HUDEP-2 (cell line): ENCODE results near the gene APP.

ENCODE experiments used
- DNase-seq, 76 experiments: peaks; one replicate each; lab custom pipeline; 2025; ENCODE audit not compliant: unreplicated experiment in 76 of 76; lab: John Stamatoyannopoulos, UW

The APP gene

DNA sequence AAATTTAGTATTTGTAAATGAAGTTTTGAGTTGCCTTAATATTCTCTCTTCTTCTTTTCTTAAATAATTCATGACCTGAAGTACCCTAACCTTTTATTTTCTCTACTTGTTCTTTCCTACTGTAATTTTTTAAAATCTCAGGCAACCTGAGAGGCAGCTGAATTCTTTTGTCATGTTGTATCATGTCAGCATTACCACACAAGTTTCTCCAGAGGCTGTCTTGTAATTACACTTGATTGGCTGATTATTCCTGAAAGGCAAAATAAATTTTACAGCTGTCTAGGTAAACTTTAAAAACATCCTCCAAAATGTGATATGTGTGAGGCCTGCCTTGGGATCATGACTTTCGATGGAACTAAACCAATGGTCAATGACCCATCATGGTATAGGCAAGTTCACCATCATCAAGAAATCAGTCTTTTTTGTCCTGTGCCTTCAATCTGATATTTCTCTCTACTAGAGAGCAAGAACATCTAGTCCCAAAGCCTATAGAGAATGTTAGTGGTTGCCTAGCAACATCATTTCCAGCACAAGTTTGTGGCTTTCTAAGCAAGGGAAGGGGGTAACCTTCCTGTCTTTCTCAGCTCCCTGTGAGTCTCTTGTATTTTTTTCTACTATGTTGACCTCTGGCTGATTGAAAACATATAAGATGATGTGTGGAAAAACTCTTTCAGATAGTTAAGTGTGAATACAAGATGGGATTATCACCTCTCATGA is 320.3 kb downstream of the APP start:
- no peak for DNase-seq

DNA sequence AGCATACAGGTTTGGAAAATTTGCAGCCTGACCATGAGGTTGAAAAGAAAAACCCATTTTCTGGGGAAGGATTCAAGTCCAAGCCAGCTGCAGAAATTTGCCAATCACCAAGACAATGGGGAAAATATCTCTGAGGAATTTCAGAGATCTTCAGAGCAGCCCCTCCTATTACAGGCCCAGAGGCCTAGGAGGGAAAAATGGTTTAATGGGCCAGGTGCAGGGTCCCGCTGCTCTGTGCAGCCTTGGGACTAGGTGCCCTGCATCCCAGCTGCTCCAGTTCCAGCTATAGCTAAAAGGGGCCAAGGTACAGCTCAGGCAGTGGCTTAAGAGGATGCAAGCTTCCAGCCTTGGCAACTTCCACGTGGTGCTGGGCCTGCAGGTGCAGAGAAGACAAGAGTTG is 322.3 kb downstream of the APP start:
- no peak for DNase-seq

DNA sequence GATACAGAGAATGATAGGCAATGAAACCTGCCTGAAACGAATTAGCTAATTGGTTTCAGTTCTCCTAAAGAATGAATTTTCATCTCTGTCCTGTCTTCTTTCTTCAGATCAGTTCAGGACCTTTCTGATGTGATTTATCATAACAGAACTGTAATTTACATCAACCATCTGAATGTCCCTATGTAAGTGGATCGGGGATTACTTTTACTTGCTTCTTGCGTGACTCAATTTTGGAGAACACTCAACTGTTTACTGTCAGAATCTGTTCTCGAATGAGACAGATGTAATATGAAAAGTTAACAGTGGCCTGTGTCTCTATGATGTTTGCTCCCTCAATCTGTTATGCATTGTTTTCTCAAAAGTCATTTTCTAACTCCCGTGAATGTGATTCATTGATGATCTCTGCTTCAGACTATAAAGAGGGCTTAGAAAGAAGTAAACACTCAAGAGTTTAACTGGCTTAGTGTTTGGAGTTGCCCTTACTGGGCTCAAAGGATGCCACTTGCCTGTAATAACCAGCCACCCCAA is 324.8 kb downstream of the APP start:
- DNase-seq: no peak

DNA sequence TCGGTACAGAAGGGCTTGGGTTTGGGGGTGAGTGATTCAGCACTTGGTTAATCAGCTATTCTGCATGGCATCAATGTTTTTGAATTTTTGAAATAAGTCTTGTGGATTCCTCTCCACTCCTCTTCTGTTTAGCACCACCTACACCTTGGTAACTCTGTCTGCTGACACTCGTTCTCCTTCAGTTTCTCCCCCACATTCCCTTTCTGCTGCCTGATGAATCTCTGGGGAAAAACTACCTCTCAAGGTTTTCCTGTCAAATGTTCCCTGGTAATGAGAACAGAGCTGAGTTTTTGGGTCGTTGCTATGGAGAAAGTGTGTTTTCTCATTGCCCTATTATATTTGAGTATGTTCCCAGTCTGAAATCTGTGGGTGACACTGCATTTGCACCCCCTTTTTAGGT is 327.6 kb downstream of the APP start:
- DNase-seq: no peak

DNA sequence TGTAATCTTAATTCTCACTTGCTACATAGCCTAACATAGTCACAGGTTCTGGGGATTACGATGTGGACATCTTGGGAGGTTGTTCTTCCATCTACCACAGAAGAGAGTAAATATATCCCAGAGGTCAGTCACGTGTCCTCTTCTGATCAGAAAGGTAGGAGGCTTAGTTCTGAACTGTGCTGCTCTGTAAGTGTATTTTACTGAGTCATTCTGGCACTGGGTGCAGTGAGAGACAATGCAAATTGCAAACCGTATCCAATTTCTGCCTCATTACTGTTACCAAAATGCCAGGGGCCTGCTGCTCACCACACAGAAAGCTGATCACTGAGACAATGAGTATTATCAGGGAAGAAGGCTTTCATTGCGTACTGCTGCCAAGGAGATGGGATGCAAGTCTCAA is 331.8 kb downstream of the APP start:
- DNase-seq: no peak

DNA sequence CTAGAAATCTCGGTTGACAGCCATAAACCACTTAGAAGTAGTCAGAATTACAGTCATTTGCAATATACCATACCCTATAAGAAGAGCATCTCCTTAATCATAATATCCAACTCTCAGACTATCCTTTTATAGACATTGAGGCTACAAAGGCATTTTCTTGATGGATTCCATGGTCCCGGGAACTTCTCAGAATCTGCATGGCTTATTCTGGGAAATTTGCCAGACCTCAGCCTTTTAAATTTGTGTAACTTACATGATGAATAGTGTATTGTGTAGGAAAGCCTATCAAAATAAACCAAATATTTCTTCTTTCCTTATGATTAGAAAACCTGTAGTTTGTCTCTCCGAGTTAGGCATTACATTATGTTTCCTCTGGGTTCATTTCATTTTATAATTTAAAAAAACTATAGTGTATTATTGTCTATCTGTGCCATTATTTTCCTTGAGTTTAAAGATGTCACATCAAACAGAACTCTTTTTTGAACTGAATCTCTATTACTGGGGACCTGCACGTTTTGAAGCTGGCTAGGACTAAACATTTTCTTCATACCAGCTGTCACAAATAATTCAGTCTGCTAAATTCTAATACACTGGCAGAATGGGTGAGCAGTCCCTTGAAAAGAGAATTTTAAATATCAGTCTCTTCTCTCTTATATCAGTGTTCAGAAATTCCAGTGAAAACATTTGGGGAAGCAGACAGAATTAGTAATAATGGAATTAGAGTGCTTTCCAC is 332.9 kb downstream of the APP start:
- no peak for DNase-seq

DNA sequence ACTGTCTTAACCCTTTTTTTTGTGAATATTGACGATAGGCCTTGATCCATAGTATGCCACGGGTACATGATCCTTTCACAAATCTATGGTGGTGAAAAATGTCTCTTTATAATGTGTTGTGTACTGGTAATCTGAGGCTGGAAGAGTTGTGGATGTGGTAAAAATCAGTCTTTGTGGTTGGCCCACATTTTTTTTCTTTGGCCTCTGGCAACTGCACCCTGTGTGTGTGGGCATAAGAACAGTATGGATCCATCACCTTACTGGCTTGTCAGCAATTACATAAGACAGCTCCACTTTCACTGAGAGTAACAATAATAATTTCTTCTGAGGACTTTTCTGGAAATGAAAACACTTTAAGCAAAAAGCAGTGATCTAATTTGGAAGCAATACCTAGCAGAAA is 334.2 kb downstream of the APP start:
- no peak for DNase-seq

DNA sequence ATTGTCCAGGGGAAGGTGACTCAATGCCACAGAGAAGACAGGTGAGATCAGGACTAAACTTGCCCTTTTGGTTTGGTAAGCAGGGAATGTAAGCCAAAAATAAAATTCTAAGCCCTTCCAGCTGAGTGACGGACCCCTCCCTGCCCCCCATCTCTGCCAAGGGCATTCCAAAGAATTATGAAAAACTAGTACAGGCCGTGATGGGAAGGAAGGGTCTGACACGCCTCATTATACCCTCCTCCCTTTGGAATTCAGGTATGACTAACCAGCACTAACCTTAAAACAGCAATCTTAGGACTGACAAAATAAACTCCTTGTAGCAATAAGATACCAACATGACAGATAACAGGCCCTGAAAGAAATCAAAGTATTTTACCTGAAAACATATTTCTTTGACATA is 336.2 kb downstream of the APP start:
- no peak for DNase-seq

DNA sequence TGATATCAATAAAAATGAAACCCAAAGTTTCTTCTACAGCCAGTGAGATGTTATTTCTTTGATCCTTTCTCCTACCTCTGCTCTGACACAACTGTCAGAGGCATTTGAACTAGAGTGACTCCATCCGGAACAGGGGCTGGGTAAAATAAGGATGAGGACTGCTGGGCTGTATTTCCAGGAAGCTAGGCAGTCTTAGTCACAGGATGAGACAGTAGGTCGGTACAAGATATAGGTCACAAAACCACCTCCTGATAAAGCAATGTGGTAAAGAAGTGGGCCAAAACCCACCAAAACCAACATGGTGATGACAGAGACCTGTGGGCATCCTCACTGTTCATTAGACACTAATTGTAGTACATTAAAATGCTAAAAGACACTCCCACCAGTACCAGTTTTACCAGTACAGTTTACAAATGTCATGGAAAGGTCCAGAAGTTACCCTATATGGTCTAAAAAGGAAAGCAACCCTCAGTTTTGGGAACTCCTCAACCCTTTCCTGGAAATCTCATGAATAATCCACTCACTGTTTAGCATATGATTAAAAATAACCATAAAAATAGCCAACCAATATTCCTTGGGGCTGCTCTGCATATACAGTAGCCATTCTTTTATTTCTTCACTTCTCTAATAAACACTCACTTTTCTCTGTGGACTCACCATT is 339.1 kb downstream of the APP start:
- DNase-seq: no peak
